GM19324 (cell line): ENCODE results near the gene CFAP58.

ENCODE experiments used
- ATAC-seq: cut with Tn5 transposase; IDR thresholded peaks from one replicate; pipeline ENCODE4 v1.9.1; 2021; ENCODE audit warnings: mild to moderate bottlenecking, moderate library complexity; ENCODE audit not compliant: unreplicated experiment, low FRiP score

CFAP58 gene

DNA sequence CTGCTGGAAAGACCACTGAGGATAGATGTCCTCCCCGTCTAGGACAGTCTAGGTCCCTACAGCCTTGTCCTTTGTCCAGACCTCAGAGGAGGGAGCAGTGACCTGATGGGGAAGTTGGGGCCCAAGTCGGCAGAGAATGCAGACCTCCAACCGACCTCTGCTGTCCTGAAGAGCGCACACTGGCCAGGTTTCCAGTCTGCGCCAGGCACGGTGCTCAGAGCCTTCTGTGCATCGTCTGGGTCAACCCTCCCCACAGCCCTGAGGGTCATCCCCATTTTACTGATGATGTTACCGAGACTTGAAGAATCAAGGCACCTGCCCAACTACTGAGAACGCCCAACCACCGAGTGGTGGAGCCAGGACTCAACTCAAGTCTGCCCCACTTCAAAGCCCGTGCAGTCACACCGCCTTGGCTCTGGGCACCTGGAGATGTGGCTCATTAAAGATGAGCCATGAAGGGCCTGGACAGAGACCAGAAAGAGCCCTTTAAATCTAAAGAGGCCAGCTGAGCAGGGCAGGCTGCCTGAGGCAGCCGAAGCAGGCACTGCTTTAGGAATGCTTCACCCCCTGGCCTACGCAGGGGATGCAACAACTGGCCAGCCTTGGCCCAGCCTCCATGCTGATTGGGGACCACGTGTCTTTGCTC lies 19.8 kb upstream of the CFAP58 start:
- no peak for ATAC-seq

- no peak for ATAC-seq
These were observed 19.1 kb upstream of the CFAP58 start for GRCh38 chr10:104334561-104334960.

- no peak for ATAC-seq
These were observed 18.5 kb upstream of the CFAP58 start for GRCh38 chr10:104334965-104335650.

DNA sequence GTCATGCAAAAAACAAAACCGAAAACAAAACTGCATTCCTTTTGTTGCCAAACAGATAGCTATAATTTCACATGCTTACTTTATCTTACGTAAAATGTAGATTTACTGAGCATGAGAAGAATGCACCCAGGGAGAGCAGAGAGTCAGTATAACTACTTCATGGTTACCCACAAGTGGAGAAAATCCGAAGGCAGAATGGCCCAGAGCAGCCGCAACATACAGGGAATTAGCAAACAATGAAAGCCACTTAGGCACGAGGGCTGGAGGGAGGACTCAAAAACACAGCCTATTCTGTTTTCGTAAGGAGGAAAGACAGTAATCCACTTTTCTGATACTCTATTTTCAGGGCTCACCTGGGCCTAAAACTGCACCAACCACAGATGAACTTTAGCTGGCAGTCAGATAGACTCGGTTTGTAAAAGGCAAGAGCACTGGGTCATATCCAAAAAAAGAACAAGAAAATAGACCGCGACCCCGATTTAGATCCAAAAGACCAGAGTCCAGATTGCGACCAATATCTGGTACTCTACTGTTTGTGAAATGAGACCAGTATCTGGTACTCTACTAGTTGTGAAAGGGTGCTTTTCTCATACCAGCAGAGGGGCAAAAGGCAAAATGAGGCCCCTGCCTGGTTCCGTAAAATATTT lies 16.7 kb upstream of the CFAP58 start:
- ATAC-seq, result peak; percentile 39

DNA sequence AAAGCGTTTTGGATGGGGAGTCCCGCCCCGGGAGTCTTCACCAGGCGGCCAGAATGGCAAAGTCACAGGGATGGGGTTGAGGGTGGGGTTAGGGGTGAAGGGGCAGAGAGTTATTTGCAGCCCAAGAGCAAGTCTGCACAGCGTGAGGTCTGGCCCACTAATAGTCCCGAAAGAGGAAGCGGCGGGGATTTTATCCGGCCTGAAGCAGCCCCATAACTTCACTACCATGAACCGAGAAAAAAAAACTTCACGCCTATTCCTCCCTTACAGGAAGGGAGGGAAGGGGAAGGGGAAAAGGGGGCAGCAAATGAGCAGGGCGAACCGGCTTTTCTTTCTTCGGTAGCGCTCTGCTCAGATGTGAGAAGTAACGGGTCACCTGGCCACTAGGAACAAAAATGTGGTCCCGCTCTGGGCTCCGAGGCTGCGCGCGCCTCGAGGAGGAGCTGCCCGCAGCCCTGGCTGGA lies 16.1 kb upstream of the CFAP58 start:
- peak; percentile 43 for ATAC-seq

DNA sequence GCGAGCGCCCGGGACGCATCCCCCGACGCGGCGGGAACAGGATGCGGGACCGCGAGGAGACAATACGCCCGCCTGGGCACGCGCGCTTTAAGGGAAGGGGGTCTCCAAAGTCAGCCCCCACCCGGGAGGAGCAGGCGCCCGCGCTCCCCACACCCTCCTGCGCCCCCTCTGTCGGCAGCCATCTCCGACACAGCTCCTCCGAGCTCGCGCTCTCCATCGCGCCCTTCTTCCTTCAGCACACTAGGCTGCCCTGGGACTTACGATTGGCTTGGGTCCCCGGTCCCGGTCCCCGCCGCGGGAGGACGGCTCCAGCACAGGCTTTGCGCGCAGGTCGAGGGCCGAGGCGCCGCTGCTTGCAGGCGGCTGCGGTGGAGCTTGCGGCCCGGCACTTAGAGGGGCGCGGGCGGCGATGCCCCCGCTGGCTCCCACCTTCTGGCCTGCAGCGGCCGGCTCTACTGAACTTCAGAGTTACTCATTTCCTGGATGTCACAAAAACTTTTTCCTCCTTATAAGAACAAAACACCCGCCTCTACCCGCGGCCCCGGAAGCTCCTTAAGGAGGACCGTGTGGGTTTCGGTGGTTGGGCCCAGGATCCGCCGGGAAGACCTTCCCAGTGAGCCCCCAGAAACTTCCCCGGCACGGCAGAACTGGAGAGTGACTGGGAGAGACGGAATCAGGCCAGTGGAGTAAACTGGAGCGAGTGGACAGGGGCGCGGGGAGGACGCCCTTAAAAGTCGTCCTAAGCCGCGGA lies 15.5 kb upstream of the CFAP58 start, which contains the start of gene ITPRIP:
TSS of gene ITPRIP (minus strand) at position 481 of the 751 bp plus-strand sequence. CDS start 22,414 bp downstream, outside the sequence.
- ATAC-seq, result peak; percentile 64

- ATAC-seq, result no peak
These were observed 14.0 kb upstream of the CFAP58 start for GRCh38 chr10:104339469-104340110.

GRCh38 chr10:104340111-104340526 lies 13.5 kb upstream of the CFAP58 start:
- ATAC-seq, result no peak

- no peak for ATAC-seq
These were observed 13.0 kb upstream of the CFAP58 start for GRCh38 chr10:104340641-104341040.

GRCh38 chr10:104342941-104343411 lies 10.7 kb upstream of the CFAP58 start:
- ATAC-seq, result no peak

- no peak for ATAC-seq
These were observed 9.4 kb upstream of the CFAP58 start for GRCh38 chr10:104344219-104344618.

GRCh38 chr10:104345515-104345914 lies 8.1 kb upstream of the CFAP58 start:
- no peak for ATAC-seq

- ATAC-seq, result no peak
These were observed 7.7 kb upstream of the CFAP58 start for GRCh38 chr10:104345941-104346340.

DNA sequence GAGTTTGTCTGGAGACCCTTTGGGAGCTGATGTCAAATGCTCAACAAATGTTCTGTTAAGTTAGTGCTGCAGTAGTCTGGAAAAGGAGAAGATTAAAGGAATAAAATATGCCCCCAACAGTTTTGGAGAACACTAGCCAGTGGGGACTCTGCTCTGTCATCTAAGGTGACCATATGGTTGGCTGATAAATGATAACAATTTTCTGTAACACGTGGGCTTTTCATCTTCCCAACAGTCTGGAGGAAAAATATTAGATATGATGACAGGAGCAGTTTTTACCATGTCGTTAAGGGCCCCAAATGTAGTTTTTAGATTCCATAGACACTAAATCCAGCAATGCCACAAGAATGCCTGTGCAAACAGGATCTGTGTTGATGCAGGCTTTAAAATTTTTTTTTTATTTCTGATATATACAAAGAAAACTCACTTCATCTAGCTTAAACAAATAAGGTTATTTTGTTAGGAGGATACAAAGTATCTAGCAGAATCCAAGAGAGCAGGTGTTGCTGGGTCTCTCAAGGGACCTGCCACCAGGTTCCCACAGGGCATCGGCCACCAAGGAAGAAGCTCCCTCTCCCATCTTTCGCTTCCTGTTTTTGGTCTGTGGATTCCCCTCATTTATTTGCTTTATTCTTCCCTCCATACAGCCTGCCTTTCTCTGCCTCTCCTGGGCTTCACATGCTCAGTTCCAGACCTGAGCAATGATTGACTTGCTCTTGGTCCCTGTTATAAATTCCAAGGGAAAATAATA lies 6.2 kb upstream of the CFAP58 start:
- no peak for ATAC-seq

DNA sequence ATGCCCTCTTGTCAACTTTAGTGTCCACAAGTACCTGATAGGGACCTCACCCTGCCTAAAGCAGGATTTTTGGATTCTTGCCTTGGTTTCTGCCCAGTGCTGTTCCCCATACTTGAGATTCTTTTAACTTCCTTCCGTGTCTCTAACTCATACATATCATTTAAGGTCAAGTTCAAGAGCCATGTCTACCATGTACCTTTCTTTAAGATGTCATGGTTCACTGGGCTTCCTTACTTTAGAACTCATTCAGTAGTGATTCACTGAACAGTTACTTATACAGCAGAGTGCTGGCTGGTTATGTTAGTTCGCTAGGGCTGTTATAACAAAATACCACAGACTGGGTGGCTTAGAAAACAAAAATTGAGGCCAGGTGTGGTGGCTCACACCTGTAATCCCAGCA lies 5.0 kb upstream of the CFAP58 start:
- no peak for ATAC-seq

DNA sequence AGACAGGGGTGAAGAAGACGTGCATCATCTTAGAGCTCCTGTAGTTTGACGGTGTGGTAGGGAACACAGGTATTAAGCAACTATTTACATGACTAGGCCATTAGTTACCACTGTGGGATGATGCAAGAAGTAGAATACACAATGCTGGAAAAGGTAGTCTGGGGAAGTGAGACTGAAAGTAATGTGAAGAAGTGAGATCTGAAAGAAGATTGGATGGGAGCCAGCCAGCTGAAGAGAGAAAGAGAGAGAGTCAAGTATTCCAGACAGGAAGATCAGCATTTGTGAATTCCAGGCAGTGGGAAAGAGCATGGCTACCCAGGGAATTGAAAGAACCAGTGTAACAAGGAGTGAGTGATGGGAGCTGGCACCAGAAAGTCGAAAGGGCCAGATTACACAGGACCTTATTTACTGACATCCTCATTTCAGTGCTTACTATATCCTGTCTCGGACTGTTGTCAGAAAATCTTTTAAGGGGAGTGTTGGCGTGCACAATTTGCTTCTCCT lies 4.0 kb upstream of the CFAP58 start:
- ATAC-seq, result peak; percentile 29

GRCh38 chr10:104350127-104350635 lies 3.5 kb upstream of the CFAP58 start:
- peak; percentile 38 for ATAC-seq

DNA sequence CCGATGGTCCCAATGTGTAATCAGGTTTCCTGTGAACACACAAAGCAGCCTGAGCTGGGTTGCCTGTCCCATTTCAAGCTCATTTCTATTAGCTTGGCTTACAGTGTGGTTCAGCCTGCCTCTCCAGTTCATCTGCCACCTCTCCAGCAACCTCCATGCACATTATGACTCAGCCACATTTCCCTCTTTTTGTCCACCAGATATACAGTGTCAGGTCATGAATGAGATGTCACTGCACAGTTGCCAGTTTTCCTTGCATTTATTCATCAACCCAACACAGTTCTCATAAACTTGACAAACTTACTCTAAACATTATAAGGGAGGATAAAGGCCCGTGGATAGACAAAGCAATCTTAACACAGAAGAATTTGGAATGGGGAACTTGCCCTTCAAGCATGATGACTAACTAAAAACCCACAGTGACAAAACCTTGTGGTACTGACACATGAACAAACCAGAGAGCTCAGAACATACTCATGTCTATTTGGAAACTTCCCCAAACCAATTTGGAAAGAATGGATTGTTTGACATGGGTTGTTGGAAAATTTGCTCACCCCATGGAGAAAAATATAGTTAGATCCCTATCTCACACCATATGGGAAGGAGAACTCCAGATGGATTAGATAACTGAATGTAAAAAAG lies 2.5 kb upstream of the CFAP58 start:
- no peak for ATAC-seq

DNA sequence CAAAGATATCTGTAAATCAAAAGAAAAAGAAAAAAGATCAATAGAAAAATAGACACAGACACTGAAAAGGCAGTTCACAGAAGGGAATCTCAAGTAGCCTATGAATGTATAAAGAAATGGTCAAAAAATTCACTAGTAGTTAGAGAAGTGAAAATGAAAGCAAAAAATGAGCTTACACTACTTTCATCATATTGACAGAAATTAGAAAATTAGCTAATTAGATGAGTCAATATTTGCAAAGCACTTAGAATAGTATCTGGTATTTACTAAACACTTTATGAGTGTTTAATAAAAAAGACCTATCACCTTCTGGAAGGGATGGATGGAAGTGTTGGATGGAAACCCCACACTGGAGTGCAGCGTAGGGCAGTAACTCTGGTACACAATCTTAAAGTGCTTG lies 1.7 kb upstream of the CFAP58 start:
- ATAC-seq, result no peak
